OCI-LY7 (cell line): Measurements from ENCODE around the gene PRSS3. TPM values are rescaled to one million over a fixed set of nuclear protein-coding genes. Genes with fewer than 3 reads are reported as not detected.

Source experiments
- BruUV-seq: library from RNA; stranded (reverse); fragments of 400-500 nt; replicated peaks from 2 replicates; lab custom pipeline; 2021; lab: Mats Ljungman, UMichigan
- CTCF ChIA-PET: fragments of 300-600 bp; sonication (Branson Sonifier 250); formaldehyde crosslinking; loops from one replicate; lab custom pipeline; 2022; ENCODE audit warnings: antibody characterized with exemption; ENCODE audit not compliant: unreplicated experiment; lab: Charles Lee
- POLR2A ChIA-PET: fragments of 300-600 bp; sonication (Branson Sonifier 250); formaldehyde crosslinking; loops from one replicate; lab custom pipeline; 2022; ENCODE audit warnings: antibody characterized with exemption; lab: Charles Lee
- DNase-seq: peaks from one replicate; pipeline ENCODE4 v3.0.0-alpha.2; 2015; ENCODE audit warnings: low spot score
- H2AFZ ChIP-seq: fragments of 200-600 bp; sonication (generic), shearing (Covaris generic); 2 replicates; pipeline ENCODE4 v1.6.1; 2014; ENCODE audit warnings: mild to moderate bottlenecking, antibody characterized with exemption, low read length, moderate library complexity
- H3K27ac ChIP-seq: fragments of 200-600 bp; sonication (generic); 2 replicates; pipeline ENCODE4 v1.5.1; 2014; ENCODE audit warnings: mixed run types, low read depth, mild to moderate bottlenecking, moderate library complexity, low read length, inconsistent platforms; ENCODE audit not compliant: poor library complexity, severe bottlenecking
- H3K36me3 ChIP-seq: fragments of 200-600 bp; sonication (generic); 2 replicates; pipeline ENCODE4 v1.6.1; 2014; ENCODE audit warnings: mild to moderate bottlenecking, antibody characterized with exemption, low read length, moderate library complexity, mixed read lengths; ENCODE audit not compliant: insufficient read depth
- H3K4me1 ChIP-seq: fragments of 200-600 bp; sonication (generic); 2 replicates; pipeline ENCODE4 v1.5.1; 2014; ENCODE audit warnings: mild to moderate bottlenecking, low read length; ENCODE audit not compliant: insufficient read depth, poor library complexity, severe bottlenecking
- H3K4me2 ChIP-seq: fragments of 200-600 bp; sonication (generic); 2 replicates; pipeline ENCODE4 v1.6.1; 2014; ENCODE audit warnings: mild to moderate bottlenecking, low read length
- H3K4me3 ChIP-seq: fragments of 200-600 bp; sonication (generic); 2 replicates; pipeline ENCODE4 v1.5.1; 2014; ENCODE audit warnings: mild to moderate bottlenecking, low read depth, low read length; ENCODE audit not compliant: poor library complexity, severe bottlenecking
- H3K79me2 ChIP-seq: fragments of 200-600 bp; sonication (generic); 2 replicates; pipeline ENCODE4 v1.6.1; 2016; ENCODE audit warnings: low read depth, mild to moderate bottlenecking, low read length, moderate library complexity, mixed read lengths; ENCODE audit not compliant: insufficient read depth
- H3K9me2 ChIP-seq: fragments of 200-600 bp; sonication (generic); 2 replicates; pipeline ENCODE4 v1.6.1; 2016; ENCODE audit warnings: mild to moderate bottlenecking, low read length, mixed read lengths; ENCODE audit not compliant: insufficient read depth
- H3K9me3 ChIP-seq: fragments of 200-600 bp; sonication (generic); 2 replicates; pipeline ENCODE4 v1.6.1; 2014; ENCODE audit warnings: mild to moderate bottlenecking, mixed run types, low read length, mixed read lengths
- H4K20me1 ChIP-seq: fragments of 200-600 bp; sonication (generic); 2 replicates; pipeline ENCODE4 v1.6.1; 2014; ENCODE audit warnings: mild to moderate bottlenecking, antibody characterized with exemption, low read length, moderate library complexity, mixed read lengths; ENCODE audit not compliant: insufficient read depth
- EZH2phosphoT487 ChIP-seq: fragments of 200-600 bp; sonication (generic); IDR thresholded peaks from 2 replicates; pipeline ENCODE4 v1.6.1; 2018; ENCODE audit warnings: low read depth, borderline replicate concordance, mild to moderate bottlenecking, mixed run types, antibody characterized with exemption, low read length, moderate library complexity, mixed read lengths
- intact Hi-C: fragments of 100-400 bp; cut with micrococcal nuclease; formaldehyde crosslinking; loops from one replicate; pipeline ENCODE4 v1.10.0; 2022; ENCODE audit not compliant: unreplicated experiment
- total RNA-seq, 2 experiments: library from RNA; depleted of rRNA in 1 of 2; stranded (reverse); fragments of >200 nt in 1 of 2; shearing (Covaris generic) in 1 of 2; gene quantifications; 2 replicates each; pipeline ENCODE4 v1.2.3, GENCODE V29; 2014 to 2022
- TF ChIP-seq, protein P1 (sequence below): fragments of 200-600 bp; sonication (generic); conservative IDR thresholded peaks from 2 replicates; pipeline ENCODE4 v1.5.1; 2014; ENCODE audit warnings: mild to moderate bottlenecking, antibody characterized with exemption, low read length, moderate library complexity, mixed read lengths

PRSS3 gene
- total RNA-seq, 2 experiments from 2014 or later = not detected

DNA sequence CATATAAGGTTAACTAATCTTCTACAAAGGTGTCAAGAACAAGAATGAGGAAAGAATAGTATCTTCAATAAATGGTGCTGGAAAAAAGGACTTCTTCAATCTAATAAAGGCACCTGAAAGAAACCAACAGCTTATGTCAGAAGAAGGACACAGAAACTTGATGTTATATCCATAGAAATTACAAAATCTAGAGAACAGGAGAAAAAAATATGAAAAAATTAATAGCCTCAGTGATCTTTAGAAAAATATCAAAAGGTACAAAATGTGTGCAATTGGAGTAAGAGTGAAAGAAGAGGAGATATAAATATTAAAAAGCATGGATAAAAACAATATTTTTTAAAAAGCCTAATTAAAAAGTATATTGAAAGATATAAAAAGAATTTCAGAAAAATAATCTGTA is 18.8 kb upstream of the PRSS3 start:
- Histone ChIP-seq H3K9me2 (no peaks in the 10 kb centered on the region), H3K4me2 (no peak overlapping the region), H3K4me3 (no peak overlapping the region), H2AFZ (no peak overlapping the region), H3K9me3 (no peaks in the 10 kb centered on the region), H4K20me1 (no peaks in the 10 kb centered on the region), H3K79me2 (no peaks in the 10 kb centered on the region), H3K36me3 (no peaks in the 10 kb centered on the region), H3K27ac (no peak overlapping the region), H3K4me1 (peaks cover 4% of the 10 kb centered on the region)
- BruUV-seq = no TSS peak
- ChIA-PET POLR2A (no interaction called here), CTCF (no interaction called here)
- TF ChIP-seq, protein P1, sequence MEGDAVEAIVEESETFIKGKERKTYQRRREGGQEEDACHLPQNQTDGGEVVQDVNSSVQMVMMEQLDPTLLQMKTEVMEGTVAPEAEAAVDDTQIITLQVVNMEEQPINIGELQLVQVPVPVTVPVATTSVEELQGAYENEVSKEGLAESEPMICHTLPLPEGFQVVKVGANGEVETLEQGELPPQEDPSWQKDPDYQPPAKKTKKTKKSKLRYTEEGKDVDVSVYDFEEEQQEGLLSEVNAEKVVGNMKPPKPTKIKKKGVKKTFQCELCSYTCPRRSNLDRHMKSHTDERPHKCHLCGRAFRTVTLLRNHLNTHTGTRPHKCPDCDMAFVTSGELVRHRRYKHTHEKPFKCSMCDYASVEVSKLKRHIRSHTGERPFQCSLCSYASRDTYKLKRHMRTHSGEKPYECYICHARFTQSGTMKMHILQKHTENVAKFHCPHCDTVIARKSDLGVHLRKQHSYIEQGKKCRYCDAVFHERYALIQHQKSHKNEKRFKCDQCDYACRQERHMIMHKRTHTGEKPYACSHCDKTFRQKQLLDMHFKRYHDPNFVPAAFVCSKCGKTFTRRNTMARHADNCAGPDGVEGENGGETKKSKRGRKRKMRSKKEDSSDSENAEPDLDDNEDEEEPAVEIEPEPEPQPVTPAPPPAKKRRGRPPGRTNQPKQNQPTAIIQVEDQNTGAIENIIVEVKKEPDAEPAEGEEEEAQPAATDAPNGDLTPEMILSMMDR = no peak
- TF ChIP-seq EZH2phosphoT487 = no peak
- DNase-seq = no peak
- intact Hi-C loops = no loop called here

DNA sequence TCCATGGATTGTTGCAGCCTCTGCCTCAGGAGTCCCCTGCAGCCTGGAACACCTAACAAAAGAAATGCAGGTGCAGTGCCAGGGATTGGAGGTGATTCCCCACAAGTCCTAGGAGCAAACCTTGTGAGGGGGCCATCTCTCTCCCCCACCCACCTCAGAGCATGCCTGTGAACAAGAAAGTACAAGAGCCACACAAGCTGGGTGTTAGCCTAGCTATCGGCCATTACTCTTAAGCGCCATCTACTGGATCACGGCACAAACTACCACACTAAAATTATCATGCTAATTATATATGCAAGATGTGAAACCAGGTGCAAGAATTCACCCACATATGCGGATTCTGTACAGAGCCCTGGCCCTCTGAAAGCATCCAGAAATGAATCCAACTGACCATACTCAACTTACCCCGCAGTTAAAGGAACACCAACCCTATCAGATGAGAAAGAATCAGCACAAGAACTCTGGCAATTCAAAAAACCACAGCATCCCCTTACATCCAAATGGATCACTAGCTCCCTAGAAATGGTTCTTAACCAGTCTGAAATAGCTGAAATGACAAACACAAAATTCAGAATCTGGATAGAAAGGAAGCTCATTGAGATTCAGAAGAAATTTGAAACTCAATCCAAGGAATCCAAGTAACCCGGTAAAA is 16.5 kb upstream of the PRSS3 start:
- H3K36me3 ChIP-seq = no peaks in the 10 kb centered on the region
- no peaks in the 10 kb centered on the region for H4K20me1 ChIP-seq
- no peak overlapping the region for H3K4me2 ChIP-seq
- H3K9me2 ChIP-seq = no peaks in the 10 kb centered on the region; the same call in 1 of the 2 replicates
- DNase-seq = peak; percentile 75
- H3K4me1 ChIP-seq = peaks cover 4% of the 10 kb centered on the region
- H3K4me3 ChIP-seq = no peak overlapping the region
- H2AFZ ChIP-seq = no peak overlapping the region
- H3K79me2 ChIP-seq = no peaks in the 10 kb centered on the region
- no peaks in the 10 kb centered on the region for H3K9me3 ChIP-seq
- POLR2A ChIA-PET = interaction anchor here (0.6 to 1.2 kb wide), 4 partner anchors 35 to 686 kb away, joined by 3 to 4 read pairs (median 4); no protein-coding TSS in a partner anchor
- intact Hi-C loops = loop anchor here (2.0 kb wide), 2 partner anchors 40 to 154 kb away; no protein-coding TSS in a partner anchor
- no peak overlapping the region for H3K27ac ChIP-seq
- TF ChIP-seq, protein P1 = peak; percentile 89
- no peak for TF ChIP-seq EZH2phosphoT487
- BruUV-seq = no TSS peak
- CTCF ChIA-PET = interaction anchor here (0.6 kb wide), 1 partner anchor 41 kb away, joined by 3 read pairs; no protein-coding TSS in a partner anchor

DNA sequence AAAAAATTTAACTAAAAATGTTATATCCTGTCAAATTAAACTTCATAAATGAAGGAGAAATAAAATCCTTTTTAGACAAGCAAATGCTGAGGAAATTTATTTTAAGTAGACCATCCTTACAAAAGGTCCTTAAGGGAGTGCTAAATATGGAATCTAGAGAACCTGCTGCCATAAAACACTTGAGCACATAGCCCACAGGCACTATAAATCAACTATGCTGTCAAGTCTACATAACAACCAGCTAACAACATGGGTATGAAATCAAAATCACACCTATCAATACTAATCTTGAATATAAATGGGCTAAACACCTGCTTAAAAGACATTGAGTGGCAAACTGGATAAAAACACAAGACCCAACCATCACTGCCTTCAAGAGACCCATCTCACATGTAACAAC is 15.1 kb upstream of the PRSS3 start:
- no peak overlapping the region for H3K4me3 ChIP-seq
- no peak for DNase-seq
- H2AFZ ChIP-seq = no peak overlapping the region
- H3K4me1 ChIP-seq = peaks cover 4% of the 10 kb centered on the region
- TF ChIP-seq, protein P1 = no peak
- no peak for TF ChIP-seq EZH2phosphoT487
- no peaks in the 10 kb centered on the region for H3K9me3 ChIP-seq
- H4K20me1 ChIP-seq = no peaks in the 10 kb centered on the region
- H3K9me2 ChIP-seq = no peaks in the 10 kb centered on the region; the same call in 1 of the 2 replicates
- no TSS peak for BruUV-seq
- no peak overlapping the region for H3K27ac ChIP-seq
- ChIA-PET POLR2A (interaction anchor here (0.8 kb wide), 1 partner anchor 27 kb away, joined by 3 read pairs; no protein-coding TSS in a partner anchor), CTCF (no interaction called here)
- H3K79me2 ChIP-seq = no peaks in the 10 kb centered on the region
- no peaks in the 10 kb centered on the region for H3K36me3 ChIP-seq
- intact Hi-C loops = no loop called here
- no peak overlapping the region for H3K4me2 ChIP-seq
